ENCODE data around the gene GABBR2. TPM values are rescaled to one million over a fixed set of nuclear protein-coding genes. Genes with fewer than 3 reads are reported as not detected.
A peak's percentile ranks its signal among the peaks of the same experiment; 100 is the strongest.

GABBR2 gene
- total and polyA plus RNA-seq, 2 donors: 0.14 TPM

GRCh38 chr9:98416294-98417248 is 292.2 kb downstream of the GABBR2 start:
- no peaks in the 10 kb centered on the region for H3K9me3 ChIP-seq (ENCODE audit: control insufficient read depth in 2 of 2, insufficient read depth in 1 of 2, low read length in 1 of 2)
- WGBS: 84% methylated on average over 10 of the region's 10 CpGs
- DNase-seq (ENCODE audit: low read depth in 6 of 9, low spot score in 9 of 9): no peak
- H3K4me1 ChIP-seq (ENCODE audit: control insufficient read depth in 2 of 2, insufficient read depth in 2 of 2, low read length in 2 of 2): peaks cover 0 to 6% of the 10 kb centered on the region in 2 donors
- H3K27me3 ChIP-seq (ENCODE audit: control insufficient read depth in 2 of 2, insufficient read depth in 1 of 2, low read length in 1 of 2): peaks cover 0 to 3% of the 10 kb centered on the region in 2 donors
- H3K4me3 ChIP-seq (ENCODE audit: low read length in 2 of 2): no peak overlapping the region
- no peak overlapping the region for H3K27ac ChIP-seq (ENCODE audit: low read depth in 1 of 2, low read length in 1 of 2)
- H3K36me3 ChIP-seq (ENCODE audit: control insufficient read depth in 2 of 2, insufficient read depth in 2 of 2, low read length in 1 of 2): no peaks in the 10 kb centered on the region

- Histone ChIP-seq H3K27ac (ENCODE audit: low read depth in 1 of 2, low read length in 1 of 2) (no peak overlapping the region), H3K4me1 (ENCODE audit: control insufficient read depth in 2 of 2, insufficient read depth in 2 of 2, low read length in 2 of 2) (peaks cover 0 to 9% of the 10 kb centered on the region in 2 donors), H3K36me3 (ENCODE audit: control insufficient read depth in 2 of 2, insufficient read depth in 2 of 2, low read length in 1 of 2) (no peaks in the 10 kb centered on the region), H3K9me3 (ENCODE audit: control insufficient read depth in 2 of 2, insufficient read depth in 1 of 2, low read length in 1 of 2) (no peaks in the 10 kb centered on the region), H3K4me3 (ENCODE audit: low read length in 2 of 2) (no peak overlapping the region), H3K27me3 (ENCODE audit: control insufficient read depth in 2 of 2, insufficient read depth in 1 of 2, low read length in 1 of 2) (peaks cover 0 to 3% of the 10 kb centered on the region in 2 donors)
- DNase-seq (ENCODE audit: low read depth in 6 of 9, low spot score in 9 of 9): no peak
- WGBS: 89% methylated on average over 4 of the region's 4 CpGs
Measured at GRCh38 chr9:98415782-98416181, 293.0 kb downstream of the GABBR2 start.

- Histone ChIP-seq H3K27ac (ENCODE audit: low read depth in 1 of 2, low read length in 1 of 2) (no peak overlapping the region), H3K4me3 (ENCODE audit: low read length in 2 of 2) (no peak overlapping the region), H3K36me3 (ENCODE audit: control insufficient read depth in 2 of 2, insufficient read depth in 2 of 2, low read length in 1 of 2) (no peaks in the 10 kb centered on the region), H3K27me3 (ENCODE audit: control insufficient read depth in 2 of 2, insufficient read depth in 1 of 2, low read length in 1 of 2) (peaks cover 0 to 3% of the 10 kb centered on the region in 2 donors), H3K9me3 (ENCODE audit: control insufficient read depth in 2 of 2, insufficient read depth in 1 of 2, low read length in 1 of 2) (no peaks in the 10 kb centered on the region), H3K4me1 (ENCODE audit: control insufficient read depth in 2 of 2, insufficient read depth in 2 of 2, low read length in 2 of 2) (peaks cover 0 to 28% of the 10 kb centered on the region in 2 donors)
- 86% methylated on average over 1 of the region's 1 CpG for WGBS
- DNase-seq (ENCODE audit: low read depth in 6 of 9, low spot score in 9 of 9): no peak
Measured at GRCh38 chr9:98413084-98413483, 295.7 kb downstream of the GABBR2 start.

GRCh38 chr9:98412101-98412842 is 296.5 kb downstream of the GABBR2 start:
- H3K4me3 ChIP-seq (ENCODE audit: low read length in 2 of 2): no peak overlapping the region
- 96% methylated on average over 10 of the region's 10 CpGs for WGBS
- H3K27me3 ChIP-seq (ENCODE audit: control insufficient read depth in 2 of 2, insufficient read depth in 1 of 2, low read length in 1 of 2): peaks cover 0 to 3% of the 10 kb centered on the region in 2 donors
- peaks cover 0 to 31% of the 10 kb centered on the region in 2 donors for H3K4me1 ChIP-seq (ENCODE audit: control insufficient read depth in 2 of 2, insufficient read depth in 2 of 2, low read length in 2 of 2)
- no peaks in the 10 kb centered on the region for H3K36me3 ChIP-seq (ENCODE audit: control insufficient read depth in 2 of 2, insufficient read depth in 2 of 2, low read length in 1 of 2)
- H3K27ac ChIP-seq (ENCODE audit: low read depth in 1 of 2, low read length in 1 of 2): no peak overlapping the region
- DNase-seq (ENCODE audit: low read depth in 6 of 9, low spot score in 9 of 9): no peak
- H3K9me3 ChIP-seq (ENCODE audit: control insufficient read depth in 2 of 2, insufficient read depth in 1 of 2, low read length in 1 of 2): no peaks in the 10 kb centered on the region

DNA sequence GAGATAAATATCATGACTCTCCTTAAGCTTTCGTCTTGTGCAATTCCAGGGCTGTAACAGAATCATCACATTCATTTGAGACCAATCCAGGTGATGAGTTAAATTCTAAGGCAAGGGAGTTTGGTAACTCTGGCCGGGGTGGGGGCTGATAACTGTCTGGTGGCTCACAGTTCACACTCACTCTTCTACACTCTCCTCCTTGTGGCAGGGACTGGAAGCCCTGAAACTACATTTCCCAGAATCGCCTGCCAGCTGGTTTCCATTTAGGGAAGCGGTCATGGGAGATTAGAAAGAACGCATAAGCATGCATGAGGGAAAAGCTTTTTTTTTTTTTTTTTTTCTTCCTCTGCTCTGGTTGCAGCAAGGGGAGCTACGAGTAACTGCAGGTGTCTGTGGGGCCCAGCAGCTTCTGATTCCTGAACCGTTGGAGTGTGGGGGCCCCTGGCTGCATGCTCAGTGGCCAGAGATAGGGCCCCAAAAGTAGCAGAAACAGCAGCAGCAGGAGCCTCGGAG is 298.5 kb downstream of the GABBR2 start:
- H3K27ac ChIP-seq (ENCODE audit: low read depth in 1 of 2, low read length in 1 of 2): peak overlapping the region in 1 of 2 donors; percentile 73
- peak in 6 of 9 donors; percentile 21 to 65 (median 26) for DNase-seq (ENCODE audit: low read depth in 6 of 9, low spot score in 9 of 9)
- no peaks in the 10 kb centered on the region for H3K27me3 ChIP-seq (ENCODE audit: control insufficient read depth in 2 of 2, insufficient read depth in 1 of 2, low read length in 1 of 2)
- no peak overlapping the region for H3K4me3 ChIP-seq (ENCODE audit: low read length in 2 of 2)
- H3K4me1 ChIP-seq (ENCODE audit: control insufficient read depth in 2 of 2, insufficient read depth in 2 of 2, low read length in 2 of 2): peaks cover 0 to 31% of the 10 kb centered on the region in 2 donors
- 22% methylated on average over 8 of the region's 8 CpGs for WGBS
- H3K9me3 ChIP-seq (ENCODE audit: control insufficient read depth in 2 of 2, insufficient read depth in 1 of 2, low read length in 1 of 2): no peaks in the 10 kb centered on the region
- H3K36me3 ChIP-seq (ENCODE audit: control insufficient read depth in 2 of 2, insufficient read depth in 2 of 2, low read length in 1 of 2): no peaks in the 10 kb centered on the region

GRCh38 chr9:98409719-98410118 is 299.0 kb downstream of the GABBR2 start:
- 72% methylated on average over 6 of the region's 6 CpGs for WGBS
- peak overlapping the region in 1 of 2 donors; percentile 73 for H3K27ac ChIP-seq (ENCODE audit: low read depth in 1 of 2, low read length in 1 of 2)
- no peaks in the 10 kb centered on the region for H3K27me3 ChIP-seq (ENCODE audit: control insufficient read depth in 2 of 2, insufficient read depth in 1 of 2, low read length in 1 of 2)
- peaks cover 0 to 31% of the 10 kb centered on the region in 2 donors for H3K4me1 ChIP-seq (ENCODE audit: control insufficient read depth in 2 of 2, insufficient read depth in 2 of 2, low read length in 2 of 2)
- H3K4me3 ChIP-seq (ENCODE audit: low read length in 2 of 2): no peak overlapping the region
- peak in 3 of 9 donors; percentile 16 to 40 (median 34) for DNase-seq (ENCODE audit: low read depth in 6 of 9, low spot score in 9 of 9)
- H3K9me3 ChIP-seq (ENCODE audit: control insufficient read depth in 2 of 2, insufficient read depth in 1 of 2, low read length in 1 of 2): no peaks in the 10 kb centered on the region
- no peaks in the 10 kb centered on the region for H3K36me3 ChIP-seq (ENCODE audit: control insufficient read depth in 2 of 2, insufficient read depth in 2 of 2, low read length in 1 of 2)

- DNase-seq (ENCODE audit: low read depth in 6 of 9, low spot score in 9 of 9): no peak
- no peaks in the 10 kb centered on the region for H3K27me3 ChIP-seq (ENCODE audit: control insufficient read depth in 2 of 2, insufficient read depth in 1 of 2, low read length in 1 of 2)
- H3K27ac ChIP-seq (ENCODE audit: low read depth in 1 of 2, low read length in 1 of 2): no peak overlapping the region
- H3K4me3 ChIP-seq (ENCODE audit: low read length in 2 of 2): no peak overlapping the region
- no peaks in the 10 kb centered on the region for H3K36me3 ChIP-seq (ENCODE audit: control insufficient read depth in 2 of 2, insufficient read depth in 2 of 2, low read length in 1 of 2)
- H3K9me3 ChIP-seq (ENCODE audit: control insufficient read depth in 2 of 2, insufficient read depth in 1 of 2, low read length in 1 of 2): no peaks in the 10 kb centered on the region
- 95% methylated on average over 6 of the region's 6 CpGs for WGBS
- peaks cover 0 to 24% of the 10 kb centered on the region in 2 donors for H3K4me1 ChIP-seq (ENCODE audit: control insufficient read depth in 2 of 2, insufficient read depth in 2 of 2, low read length in 2 of 2)
Measured at GRCh38 chr9:98406469-98406868, 302.3 kb downstream of the GABBR2 start.

DNA sequence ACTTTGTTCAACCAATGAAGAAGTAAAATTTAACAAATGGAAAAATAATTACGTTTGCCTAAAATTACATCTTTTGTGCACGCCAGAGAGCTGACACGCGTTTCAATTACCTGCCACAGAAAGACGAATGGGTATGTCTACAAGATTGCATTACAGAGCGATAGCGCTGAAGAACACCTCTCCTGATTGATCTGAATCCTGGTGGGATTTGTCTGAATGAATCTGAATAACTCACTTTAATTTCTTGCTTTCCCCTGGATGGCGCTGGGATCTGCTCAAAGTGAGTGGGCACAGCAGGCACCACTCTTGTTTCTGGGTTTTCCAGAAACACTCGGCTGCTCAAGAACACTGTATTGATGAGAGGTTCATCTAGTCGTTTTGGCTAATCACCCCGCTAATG is 304.5 kb downstream of the GABBR2 start:
- Histone ChIP-seq H3K4me1 (ENCODE audit: control insufficient read depth in 2 of 2, insufficient read depth in 2 of 2, low read length in 2 of 2) (peaks cover 0 to 6% of the 10 kb centered on the region in 2 donors), H3K4me3 (ENCODE audit: low read length in 2 of 2) (no peak overlapping the region), H3K27ac (ENCODE audit: low read depth in 1 of 2, low read length in 1 of 2) (no peak overlapping the region), H3K27me3 (ENCODE audit: control insufficient read depth in 2 of 2, insufficient read depth in 1 of 2, low read length in 1 of 2) (no peaks in the 10 kb centered on the region), H3K9me3 (ENCODE audit: control insufficient read depth in 2 of 2, insufficient read depth in 1 of 2, low read length in 1 of 2) (no peaks in the 10 kb centered on the region), H3K36me3 (ENCODE audit: control insufficient read depth in 2 of 2, insufficient read depth in 2 of 2, low read length in 1 of 2) (no peaks in the 10 kb centered on the region)
- DNase-seq (ENCODE audit: low read depth in 6 of 9, low spot score in 9 of 9): no peak
- 97% methylated on average over 11 of the region's 11 CpGs for WGBS

- no peak for DNase-seq (ENCODE audit: low read depth in 6 of 9, low spot score in 9 of 9)
- Histone ChIP-seq H3K36me3 (ENCODE audit: control insufficient read depth in 2 of 2, insufficient read depth in 2 of 2, low read length in 1 of 2) (no peaks in the 10 kb centered on the region), H3K9me3 (ENCODE audit: control insufficient read depth in 2 of 2, insufficient read depth in 1 of 2, low read length in 1 of 2) (no peaks in the 10 kb centered on the region), H3K27me3 (ENCODE audit: control insufficient read depth in 2 of 2, insufficient read depth in 1 of 2, low read length in 1 of 2) (no peaks in the 10 kb centered on the region), H3K4me1 (ENCODE audit: control insufficient read depth in 2 of 2, insufficient read depth in 2 of 2, low read length in 2 of 2) (peaks cover 0 to 3% of the 10 kb centered on the region in 2 donors), H3K27ac (ENCODE audit: low read depth in 1 of 2, low read length in 1 of 2) (no peak overlapping the region), H3K4me3 (ENCODE audit: low read length in 2 of 2) (no peak overlapping the region)
- 96% methylated on average over 6 of the region's 6 CpGs for WGBS
Measured at GRCh38 chr9:98403715-98404114, 305.0 kb downstream of the GABBR2 start.
